ENCODE results near the gene ATP5PD.

DNA sequence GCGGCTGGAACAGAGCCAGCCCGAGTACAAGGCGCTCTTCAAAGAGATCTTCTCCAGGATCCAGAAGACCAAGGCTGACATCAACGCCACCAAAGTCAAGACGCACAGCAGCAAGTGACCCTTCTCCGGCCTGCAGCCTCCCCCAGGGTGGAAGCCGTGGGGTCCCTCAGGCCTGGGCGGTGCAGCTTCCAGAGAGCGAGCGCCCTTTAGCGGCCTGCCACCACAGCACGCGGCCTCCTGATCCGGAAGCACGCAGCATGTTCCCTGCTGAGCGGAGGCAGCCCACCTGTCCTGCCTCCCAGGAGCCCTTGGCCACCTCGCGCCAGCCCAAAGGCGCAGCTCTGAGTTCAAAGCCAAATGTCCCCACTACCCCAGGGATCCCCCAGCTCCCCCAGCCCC lies 42.8 kb downstream of the ATP5PD start:
- TF ChIP-seq POLR2AphosphoS5 (IDR thresholded peaks at IDR 0.05; ENCODE audit: low read depth, low read length) = no peak
- TF ChIP-seq, protein P1, sequence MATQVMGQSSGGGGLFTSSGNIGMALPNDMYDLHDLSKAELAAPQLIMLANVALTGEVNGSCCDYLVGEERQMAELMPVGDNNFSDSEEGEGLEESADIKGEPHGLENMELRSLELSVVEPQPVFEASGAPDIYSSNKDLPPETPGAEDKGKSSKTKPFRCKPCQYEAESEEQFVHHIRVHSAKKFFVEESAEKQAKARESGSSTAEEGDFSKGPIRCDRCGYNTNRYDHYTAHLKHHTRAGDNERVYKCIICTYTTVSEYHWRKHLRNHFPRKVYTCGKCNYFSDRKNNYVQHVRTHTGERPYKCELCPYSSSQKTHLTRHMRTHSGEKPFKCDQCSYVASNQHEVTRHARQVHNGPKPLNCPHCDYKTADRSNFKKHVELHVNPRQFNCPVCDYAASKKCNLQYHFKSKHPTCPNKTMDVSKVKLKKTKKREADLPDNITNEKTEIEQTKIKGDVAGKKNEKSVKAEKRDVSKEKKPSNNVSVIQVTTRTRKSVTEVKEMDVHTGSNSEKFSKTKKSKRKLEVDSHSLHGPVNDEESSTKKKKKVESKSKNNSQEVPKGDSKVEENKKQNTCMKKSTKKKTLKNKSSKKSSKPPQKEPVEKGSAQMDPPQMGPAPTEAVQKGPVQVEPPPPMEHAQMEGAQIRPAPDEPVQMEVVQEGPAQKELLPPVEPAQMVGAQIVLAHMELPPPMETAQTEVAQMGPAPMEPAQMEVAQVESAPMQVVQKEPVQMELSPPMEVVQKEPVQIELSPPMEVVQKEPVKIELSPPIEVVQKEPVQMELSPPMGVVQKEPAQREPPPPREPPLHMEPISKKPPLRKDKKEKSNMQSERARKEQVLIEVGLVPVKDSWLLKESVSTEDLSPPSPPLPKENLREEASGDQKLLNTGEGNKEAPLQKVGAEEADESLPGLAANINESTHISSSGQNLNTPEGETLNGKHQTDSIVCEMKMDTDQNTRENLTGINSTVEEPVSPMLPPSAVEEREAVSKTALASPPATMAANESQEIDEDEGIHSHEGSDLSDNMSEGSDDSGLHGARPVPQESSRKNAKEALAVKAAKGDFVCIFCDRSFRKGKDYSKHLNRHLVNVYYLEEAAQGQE (IDR thresholded peaks at IDR 0.05; ENCODE audit: insufficient read depth in 1 of 2, low read depth in 2 of 2, low read length in 2 of 2) = no peak
